Caco-2 (cell line): ENCODE data around the gene BNIP5. TPM values are rescaled to one million over a fixed set of nuclear protein-coding genes. Genes with fewer than 3 reads are reported as not detected.
A peak's percentile ranks its signal among the peaks of the same experiment; 100 is the strongest.

Source experiments
- BruUV-seq: library from RNA; stranded (reverse); fragments of 400-500 nt; replicated peaks from 2 replicates; lab custom pipeline; 2021; lab: Mats Ljungman, UMichigan
- CTCF ChIA-PET: fragments of 300-600 bp; sonication (Branson Sonifier 250); formaldehyde crosslinking; loops from one replicate; lab custom pipeline; 2022; ENCODE audit warnings: antibody characterized with exemption; lab: Charles Lee
- POLR2A ChIA-PET: fragments of 300-600 bp; sonication (Branson Sonifier 250); formaldehyde crosslinking; loops from one replicate; lab custom pipeline; 2022; ENCODE audit warnings: antibody characterized with exemption; lab: Charles Lee
- DNase-seq, 2 experiments: peaks; one replicate each; pipeline versions ENCODE4 v3.0.0 to v3.0.0-alpha.2; 2020 to 2022
- H3K27me3 ChIP-seq: replicated peaks from 2 replicates; pipeline ENCODE4 v1.6.0; 2011; ENCODE audit warnings: low read length; ENCODE audit not compliant: control insufficient read depth, insufficient read depth
- H3K36me3 ChIP-seq: 2 replicates; pipeline ENCODE4 v1.5.1; 2011; ENCODE audit warnings: low read length; ENCODE audit not compliant: control insufficient read depth, insufficient read depth
- H3K4me1 ChIP-seq: fragments of 250-450 bp; sonication (Bioruptor Pico); 2 replicates; pipeline ENCODE4 v1.5.1; 2020; ENCODE audit warnings: mild to moderate bottlenecking
- H3K4me3 ChIP-seq: 2 replicates; pipeline ENCODE4 v1.5.1; 2011; ENCODE audit warnings: low read depth, mild to moderate bottlenecking, control low read depth, low read length
- H3K9me3 ChIP-seq: fragments of 250-450 bp; sonication (Bioruptor Pico); 2 replicates; pipeline ENCODE4 v1.5.1; 2020; ENCODE audit warnings: mild to moderate bottlenecking, moderate library complexity
- H3K27ac Mint-ChIP-seq: one replicate; pipeline ENCODE4 v1.8.0; 2022; ENCODE audit warnings: mixed read lengths; ENCODE audit not compliant: unreplicated experiment
- H3K27me3 Mint-ChIP-seq: one replicate; pipeline ENCODE4 v1.8.0; 2022; ENCODE audit warnings: mixed read lengths; ENCODE audit not compliant: insufficient read depth, unreplicated experiment
- H3K36me3 Mint-ChIP-seq: one replicate; pipeline ENCODE4 v1.8.0; 2022; ENCODE audit warnings: mild to moderate bottlenecking, mixed read lengths; ENCODE audit not compliant: insufficient read depth, unreplicated experiment
- H3K4me1 Mint-ChIP-seq: one replicate; pipeline ENCODE4 v1.8.0; 2022; ENCODE audit warnings: low read depth, mixed read lengths; ENCODE audit not compliant: unreplicated experiment
- H3K4me3 Mint-ChIP-seq: one replicate; pipeline ENCODE4 v1.8.0; 2022; ENCODE audit warnings: mild to moderate bottlenecking, moderate library complexity, mixed read lengths; ENCODE audit not compliant: unreplicated experiment
- H3K9me3 Mint-ChIP-seq: one replicate; pipeline ENCODE4 v1.8.0; 2022; ENCODE audit warnings: mixed read lengths; ENCODE audit not compliant: unreplicated experiment
- CTCF ChIP-seq, 2 experiments: fragments of 200-600 bp in 1 of 2; IDR thresholded peaks; 1 replicate in 1 of 2; 2 replicates in 1 of 2; pipeline versions ENCODE4 v1.5.1 to v1.8.0; 2011 to 2022; ENCODE audit warnings: antibody characterized with exemption in 1 of 2, control low read depth in 1 of 2, inconsistent platforms in 1 of 2, low read depth in 1 of 2, low read length in 1 of 2, mild to moderate bottlenecking in 1 of 2, moderate library complexity in 1 of 2; ENCODE audit not compliant: insufficient read depth in 1 of 2, severe bottlenecking in 1 of 2, unreplicated experiment in 1 of 2
- intact Hi-C: fragments of 100-400 bp; cut with micrococcal nuclease; formaldehyde crosslinking; loops from one replicate; pipeline ENCODE4 v1.10.0; 2022; ENCODE audit not compliant: unreplicated experiment
- total RNA-seq: library from RNA; stranded (reverse); gene quantifications from 2 replicates; pipeline ENCODE4 v1.2.3, GENCODE V29; 2022

BNIP5 gene
- total RNA-seq, 1 experiment from 2014 or later, result 0.50 TPM

- ChIA-PET CTCF (interaction anchor here (0.6 to 2.6 kb wide), 7 partner anchors 13 to 316 kb away, joined by 3 to 22 read pairs (median 4); partner anchors contain the start of gene BNIP5), POLR2A (interaction anchor here (0.6 to 0.8 kb wide), 3 partner anchors 26 to 566 kb away, joined by 3 to 4 read pairs (median 4); no protein-coding TSS in a partner anchor)
- intact Hi-C loops, result loop anchor here (1.0 to 5.0 kb wide), 3 partner anchors 19 to 238 kb away; no protein-coding TSS in a partner anchor
- no peaks in the 10 kb centered on the region for H3K4me1 Mint-ChIP-seq
- no peaks in the 10 kb centered on the region for H3K36me3 ChIP-seq
- H3K27ac Mint-ChIP-seq, result no peak overlapping the region
- TF ChIP-seq CTCF (IDR thresholded peaks at IDR 0.05; ENCODE audit: insufficient read depth in 1 of 2, low read depth in 1 of 2, low read length in 1 of 2, severe bottlenecking in 1 of 2, unreplicated experiment in 1 of 2), result peak; percentile 71 to 82
- no peaks in the 10 kb centered on the region for H3K9me3 ChIP-seq
- H3K27me3 ChIP-seq, result no peaks in the 10 kb centered on the region
- BruUV-seq, result no TSS peak
- no peaks in the 10 kb centered on the region for H3K9me3 Mint-ChIP-seq
- DNase-seq, result peak; percentile 79 to 84
- peaks cover 5% of the 10 kb centered on the region for H3K36me3 Mint-ChIP-seq
- H3K4me3 ChIP-seq, result no peak overlapping the region
- H3K4me3 Mint-ChIP-seq, result no peak overlapping the region
- H3K4me1 ChIP-seq, result peaks cover 17% of the 10 kb centered on the region; the same call in 1 of the 2 replicates
- no peaks in the 10 kb centered on the region for H3K27me3 Mint-ChIP-seq
Measured at GRCh38 chr6:36360241-36361054, 23.8 kb upstream of the BNIP5 start.

- intact Hi-C loops, result no loop called here
- BruUV-seq, result no TSS peak
- no peaks in the 10 kb centered on the region for H3K27me3 Mint-ChIP-seq
- H3K4me1 ChIP-seq, result 0 out of 2 replicates have a peak, but pooled peaks cover 8% of the 10 kb centered on the region
- H3K36me3 Mint-ChIP-seq, result peaks cover 5% of the 10 kb centered on the region
- POLR2A ChIA-PET, result no interaction called here
- peaks cover 7% of the 10 kb centered on the region for H3K4me1 Mint-ChIP-seq
- no peak overlapping the region for H3K4me3 Mint-ChIP-seq
- no peaks in the 10 kb centered on the region for H3K27me3 ChIP-seq
- H3K27ac Mint-ChIP-seq, result peak overlapping the region; percentile 35
- TF ChIP-seq CTCF (IDR thresholded peaks at IDR 0.05; ENCODE audit: insufficient read depth in 1 of 2, low read depth in 1 of 2, low read length in 1 of 2, severe bottlenecking in 1 of 2, unreplicated experiment in 1 of 2), result no peak
- H3K4me3 ChIP-seq, result no peak overlapping the region
- DNase-seq, result no peak
- CTCF ChIA-PET, result interaction anchor here (0.6 to 2.0 kb wide), 4 partner anchors 18 to 331 kb away, joined by 3 to 10 read pairs (median 6); no protein-coding TSS in a partner anchor
- H3K36me3 ChIP-seq, result no peaks in the 10 kb centered on the region
- H3K9me3 Mint-ChIP-seq, result no peaks in the 10 kb centered on the region
- no peaks in the 10 kb centered on the region for H3K9me3 ChIP-seq
Measured at GRCh38 chr6:36358226-36358915, 21.7 kb upstream of the BNIP5 start.

- H3K36me3 ChIP-seq, result no peaks in the 10 kb centered on the region
- no peaks in the 10 kb centered on the region for H3K9me3 Mint-ChIP-seq
- H3K36me3 Mint-ChIP-seq, result no peaks in the 10 kb centered on the region
- no peaks in the 10 kb centered on the region for H3K27me3 Mint-ChIP-seq
- no peaks in the 10 kb centered on the region for H3K27me3 ChIP-seq
- no peaks in the 10 kb centered on the region for H3K9me3 ChIP-seq
- TF ChIP-seq CTCF (IDR thresholded peaks at IDR 0.05; ENCODE audit: insufficient read depth in 1 of 2, low read depth in 1 of 2, low read length in 1 of 2, severe bottlenecking in 1 of 2, unreplicated experiment in 1 of 2), result no peak
- H3K4me3 ChIP-seq, result no peak overlapping the region
- intact Hi-C loops, result no loop called here
- no peak overlapping the region for H3K4me3 Mint-ChIP-seq
- ChIA-PET POLR2A (no interaction called here), CTCF (interaction anchor here (0.6 to 2.0 kb wide), 4 partner anchors 17 to 331 kb away, joined by 3 to 10 read pairs (median 6); no protein-coding TSS in a partner anchor)
- no peak for DNase-seq
- H3K27ac Mint-ChIP-seq, result no peak overlapping the region
- peaks cover 7% of the 10 kb centered on the region for H3K4me1 Mint-ChIP-seq
- 0 out of 2 replicates have a peak, but pooled peaks cover 8% of the 10 kb centered on the region for H3K4me1 ChIP-seq
- no TSS peak for BruUV-seq
Measured at GRCh38 chr6:36357872-36358225, 21.2 kb upstream of the BNIP5 start.
